NOMO-1 (cell line): ENCODE data around the gene PBX2.
"Not testable (repeated sequence)": the region's sequence is repeated elsewhere in the genome, so short reads cannot be mapped to it uniquely, and the experiment has no call there.

ENCODE experiments used
- DNase-seq, 2 experiments: peaks; one replicate each; lab custom pipeline; 2025; ENCODE audit not compliant: unreplicated experiment in 2 of 2; lab: John Stamatoyannopoulos, UW

The PBX2 gene

DNA sequence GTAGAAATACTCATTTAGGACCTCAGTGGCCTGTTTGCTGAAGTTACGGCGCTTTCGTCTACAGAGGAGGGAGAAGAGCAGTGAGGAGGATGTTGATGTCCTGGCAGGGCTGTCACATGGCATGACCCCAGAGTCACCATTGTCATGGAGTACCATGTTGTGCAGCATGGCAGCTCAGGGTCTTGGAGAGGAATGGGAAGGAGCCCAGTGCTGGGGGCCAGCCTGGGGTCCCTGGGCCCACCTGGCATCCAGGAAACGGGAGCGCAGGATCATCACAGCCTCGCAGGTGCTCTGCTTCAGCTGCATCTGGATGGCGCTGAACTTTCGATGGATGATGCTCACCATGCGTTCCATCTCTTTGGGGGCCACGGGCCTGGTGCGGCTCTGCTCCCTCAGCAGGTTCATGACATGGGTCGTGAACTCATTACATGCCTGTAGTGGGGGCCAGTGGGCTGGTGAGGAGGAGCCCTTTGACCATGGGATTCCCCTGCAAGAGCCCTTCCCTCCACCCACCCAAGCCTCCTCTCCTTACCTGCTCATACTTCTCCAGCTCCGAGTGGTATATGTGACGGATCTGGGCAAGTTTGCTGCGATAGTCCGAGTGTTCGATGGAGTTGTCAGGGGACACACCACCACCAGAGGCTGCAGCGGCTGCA lies 2.1 kb downstream of the PBX2 start:
- DNase-seq = not testable (repeated sequence)

DNA sequence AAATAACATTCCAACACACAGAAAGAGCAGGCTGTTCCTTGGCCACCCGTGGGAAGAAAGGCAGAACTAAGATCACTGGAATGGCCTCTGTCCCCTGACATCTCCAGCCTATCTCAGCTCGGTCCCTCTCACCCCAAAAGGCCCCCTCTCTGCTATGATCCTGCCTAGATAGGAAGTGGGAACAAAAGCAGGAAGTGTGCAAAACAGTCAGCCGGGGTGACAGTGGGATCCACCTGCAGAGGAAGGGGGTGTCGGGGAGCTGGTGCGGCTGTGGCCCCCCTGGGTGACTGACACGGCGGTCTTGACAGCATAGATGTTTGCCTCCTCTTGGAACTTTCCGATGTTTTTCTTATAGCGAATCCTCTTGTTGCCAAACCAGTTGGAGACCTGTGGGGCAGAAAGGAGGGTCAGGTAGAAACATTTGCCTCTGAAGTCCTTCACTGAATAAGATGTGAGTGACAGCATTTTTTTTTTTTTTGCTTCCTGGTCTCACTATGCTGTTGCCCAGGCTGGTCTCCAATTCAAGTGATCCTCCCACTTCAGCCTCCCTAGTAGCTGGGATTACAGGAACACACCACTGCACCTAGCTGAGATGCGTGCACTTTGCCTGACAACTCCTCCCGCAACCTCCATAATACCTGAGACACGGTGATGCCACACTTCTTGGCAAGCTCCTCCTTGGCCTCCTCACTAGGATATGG lies 2.8 kb downstream of the PBX2 start:
- no peak for DNase-seq

DNA sequence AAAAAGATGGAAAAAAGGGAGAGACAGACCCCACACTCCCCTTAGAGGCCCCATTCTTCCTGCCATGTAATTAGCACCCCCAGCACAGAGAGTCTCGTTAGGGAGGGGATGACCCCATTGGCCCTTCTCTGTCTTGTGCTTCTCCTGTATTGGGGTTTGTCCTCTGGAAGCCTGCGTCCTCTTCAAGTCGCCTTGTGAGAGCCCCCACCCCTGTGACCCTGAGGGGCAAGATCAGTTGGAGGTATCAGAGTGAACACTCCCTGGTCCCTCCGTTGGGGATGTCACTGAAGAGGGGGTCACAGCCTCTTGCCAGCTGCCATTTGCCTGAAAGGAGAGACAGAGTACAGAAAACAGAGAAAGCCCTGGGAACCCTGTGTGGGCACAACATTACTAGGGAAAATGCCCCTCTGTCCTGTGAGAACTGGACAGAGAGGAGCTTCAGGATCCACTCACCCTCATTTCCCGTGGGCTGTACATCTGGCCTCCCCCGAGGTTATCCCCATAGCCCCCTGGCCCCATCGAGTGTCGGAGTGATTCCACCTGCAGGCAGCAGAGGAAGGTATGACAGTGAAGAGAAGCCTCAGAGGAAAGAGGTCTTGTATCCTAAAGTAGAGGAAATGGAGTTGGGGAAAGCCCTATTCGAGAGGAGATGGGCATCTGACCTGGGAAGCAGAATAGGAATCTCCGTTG lies 3.7 kb downstream of the PBX2 start:
- DNase-seq = not testable (repeated sequence)

DNA sequence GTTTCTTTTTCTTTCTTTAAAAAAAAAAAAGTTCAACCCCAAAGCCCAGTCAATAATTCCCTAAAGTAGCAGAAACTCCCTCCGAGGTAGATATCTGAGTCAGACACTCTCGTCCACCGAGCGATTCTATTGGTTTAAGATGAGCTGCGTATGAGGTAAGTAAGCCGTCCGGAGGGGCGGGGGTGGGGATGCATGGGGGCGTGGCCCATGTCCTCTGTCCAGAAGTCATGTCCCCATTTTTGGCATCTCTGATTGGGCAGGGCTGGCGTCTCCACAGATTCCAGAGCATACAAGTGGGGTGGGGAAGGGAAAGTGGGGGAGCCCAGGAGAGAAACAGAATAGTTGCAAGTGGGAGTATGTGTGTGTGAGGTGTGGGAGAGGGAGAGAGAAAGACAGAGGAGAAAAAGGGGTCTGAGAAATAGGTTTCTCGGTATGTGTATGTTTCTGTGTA lies 4.3 kb downstream of the PBX2 start:
- peak; percentile 31 to 66 for DNase-seq

GRCh38 chr6:32184084-32184640 lies 5.8 kb downstream of the PBX2 start, which contains the start of gene AGER:
AGER (minus strand) TSS chr6:32184253; CDS start chr6:32184222, 31 bp downstream.
- DNase-seq = no peak

DNA sequence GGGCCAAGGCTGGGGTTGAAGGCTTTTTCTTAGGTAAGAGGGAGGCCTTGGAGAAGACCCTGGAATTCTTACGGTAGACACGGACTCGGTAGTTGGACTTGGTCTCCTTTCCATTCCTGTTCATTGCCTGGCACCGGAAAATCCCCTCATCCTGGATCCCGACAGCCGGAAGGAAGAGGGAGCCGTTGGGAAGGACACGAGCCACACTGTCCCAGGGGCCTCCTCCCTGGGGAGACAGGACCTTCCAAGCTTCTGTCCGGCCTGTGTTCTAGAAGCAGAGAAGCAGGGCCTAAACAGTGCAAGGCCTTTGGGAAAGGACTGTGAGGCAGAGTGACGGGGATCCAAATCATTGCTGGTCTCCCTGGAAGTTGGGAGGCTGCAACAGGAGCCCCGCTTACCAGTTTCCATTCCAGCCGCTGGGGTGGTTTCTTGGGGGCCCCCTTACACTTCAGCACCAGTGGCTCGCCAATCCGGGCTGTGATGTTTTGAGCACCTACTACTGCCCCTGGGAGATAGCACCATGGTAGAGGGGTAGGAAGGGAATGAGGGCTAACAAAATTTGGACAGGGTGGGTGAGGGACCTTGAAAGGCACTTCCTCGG lies 6.4 kb downstream of the PBX2 start:
- DNase-seq = no peak

GRCh38 chr6:32183030-32183429 lies 7.0 kb downstream of the PBX2 start:
- no peak for DNase-seq

- no peak for DNase-seq
Measured at GRCh38 chr6:32182555-32182981, 7.4 kb downstream of the PBX2 start.

DNA sequence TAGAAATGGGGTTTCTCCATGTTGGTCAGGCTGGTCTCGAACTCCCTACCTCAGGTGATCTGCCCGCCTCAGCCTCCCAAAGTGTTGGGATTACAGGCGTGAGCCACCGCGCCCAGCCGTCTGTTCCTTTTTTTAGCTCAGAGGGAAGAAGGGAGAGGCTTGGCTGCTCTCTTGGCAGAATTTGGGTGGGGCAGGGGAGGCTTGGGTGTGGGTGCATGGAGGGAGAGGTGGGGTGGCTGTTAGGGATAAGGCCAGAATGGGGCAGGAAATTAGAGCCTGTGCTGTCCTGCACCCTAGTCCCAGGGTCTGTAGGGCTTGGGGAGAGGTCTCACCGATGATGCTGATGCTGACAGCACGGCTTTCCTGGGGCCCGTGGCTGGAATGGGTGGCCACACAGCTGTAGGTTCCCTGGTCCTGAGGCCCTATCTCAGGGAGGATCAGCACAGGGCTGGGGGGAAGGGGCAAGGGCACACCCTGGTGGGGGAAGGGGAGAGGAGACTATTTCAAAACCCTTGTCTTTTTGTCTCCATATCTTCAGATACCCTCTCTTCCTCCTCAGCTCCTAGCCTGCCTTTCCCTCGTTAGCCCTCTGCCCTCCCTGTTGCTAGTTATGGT lies 8.0 kb downstream of the PBX2 start:
- no peak for DNase-seq

- DNase-seq = no peak
Measured at GRCh38 chr6:32181148-32181702, 8.8 kb downstream of the PBX2 start.

- no peak for DNase-seq
Measured at GRCh38 chr6:32179766-32180405, 10.1 kb downstream of the PBX2 start.

DNA sequence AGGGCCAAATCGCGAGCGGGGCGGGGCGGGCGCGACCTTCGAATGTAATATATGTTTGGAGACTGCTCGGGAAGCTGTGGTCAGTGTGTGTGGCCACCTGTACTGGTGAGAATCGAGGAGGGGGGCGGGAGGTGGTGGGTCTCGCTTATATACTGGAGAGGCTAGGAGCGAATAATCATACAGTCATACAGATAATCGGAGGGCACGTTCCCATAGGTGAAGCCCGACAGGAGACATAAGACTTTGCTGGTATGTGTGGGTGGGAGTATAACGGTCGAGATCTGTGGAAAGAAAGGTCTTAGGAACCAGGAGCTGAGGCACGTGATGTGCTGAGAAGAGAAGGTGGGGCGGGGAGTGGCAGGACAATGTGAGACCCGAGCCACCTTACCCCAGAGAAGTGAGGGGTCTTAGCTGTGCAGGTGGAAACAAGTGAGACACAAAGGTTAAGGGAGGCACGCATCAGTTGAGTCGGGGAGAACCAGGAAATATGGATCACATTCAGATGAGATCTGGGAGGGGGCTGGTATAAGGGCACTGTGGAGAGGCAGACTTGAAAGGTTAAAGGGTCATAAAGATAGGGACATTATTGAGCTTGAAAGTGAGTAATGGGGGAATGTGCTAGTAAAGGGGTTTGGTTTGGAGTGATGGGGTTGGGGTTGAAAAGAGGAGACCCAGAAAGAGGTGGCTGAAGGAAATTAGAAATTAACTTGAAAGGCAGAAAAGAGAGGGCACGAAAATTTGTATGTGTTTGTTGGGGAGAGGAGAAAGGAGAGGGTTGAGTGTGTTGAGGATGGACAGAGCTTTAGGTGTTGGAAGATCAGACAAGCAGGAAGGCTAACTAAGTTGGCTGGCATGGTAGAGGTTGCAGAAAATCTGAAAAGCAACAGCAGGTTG lies 11.2 kb downstream of the PBX2 start:
- no peak for DNase-seq

GRCh38 chr6:32177788-32178546 lies 12.0 kb downstream of the PBX2 start, which contains the start of gene RNF5:
RNF5 (plus strand) TSS chr6:32178405; CDS start chr6:32178512, 107 bp downstream.
- DNase-seq = peak; percentile 99 to 100

DNA sequence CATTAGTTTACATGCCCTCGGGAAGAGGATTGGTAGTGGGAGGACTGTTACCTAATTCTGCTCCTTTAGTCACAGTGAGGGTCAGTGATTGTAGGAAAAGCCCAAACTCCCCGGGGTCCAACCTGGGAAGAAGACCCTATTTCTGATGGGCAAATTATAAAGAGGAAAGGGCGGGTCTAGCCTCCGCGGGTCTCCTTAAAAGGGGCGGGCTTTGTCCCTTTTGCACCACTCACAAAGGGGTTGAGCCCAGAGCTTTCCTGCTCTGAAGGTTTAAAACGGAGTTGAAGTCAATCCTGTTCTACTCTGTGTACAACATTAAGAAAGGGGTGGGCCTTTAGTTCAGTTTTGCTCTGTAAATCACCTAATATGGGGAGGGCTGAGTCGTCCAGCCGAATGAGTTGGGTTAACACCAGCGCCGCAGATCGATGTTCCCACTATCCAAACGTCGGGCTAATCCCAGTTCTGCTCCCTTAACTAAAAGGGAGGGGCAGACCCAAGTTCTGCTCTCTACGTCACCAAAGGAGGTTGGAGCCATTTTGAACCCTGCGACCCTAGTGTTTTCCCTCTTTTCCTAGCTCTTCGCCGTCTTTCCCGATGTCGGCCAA lies 12.7 kb downstream of the PBX2 start:
- DNase-seq = peak in 1 of 2 experiments; percentile 63

- DNase-seq = no peak
Measured at GRCh38 chr6:32176476-32177182, 13.4 kb downstream of the PBX2 start.

GRCh38 chr6:32175711-32176475 lies 14.1 kb downstream of the PBX2 start, which contains the start of gene AGPAT1:
AGPAT1 (minus strand) TSS chr6:32176084; CDS start chr6:32171496, 4,588 bp downstream.
- DNase-seq = peak; percentile 89 to 96
